Activated CD8-positive, alpha-beta memory T cell treated with anti-CD3 and anti-CD28 coated beads for 36 hours (primary cell): ENCODE results near the gene HECTD4. TPM values are rescaled to one million over a fixed set of nuclear protein-coding genes. Genes with fewer than 3 reads are reported as not detected.
"Not testable (repeated sequence)": the region's sequence is repeated elsewhere in the genome, so short reads cannot be mapped to it uniquely, and the experiment has no call there.

Experiments used
- CTCF ChIA-PET: fragments of 350-600 bp; sonication (Branson Sonifier 250); formaldehyde crosslinking; loops from one replicate; lab custom pipeline; 2021; ENCODE audit warnings: antibody characterized with exemption; lab: Charles Lee
- POLR2A ChIA-PET: fragments of 350-600 bp; sonication (Branson Sonifier 250); formaldehyde crosslinking; loops from one replicate; lab custom pipeline; 2021; ENCODE audit warnings: antibody characterized with exemption; lab: Charles Lee
- total RNA-seq, 2 experiments: library from RNA; stranded (reverse); gene quantifications; one replicate each; pipeline ENCODE4 v1.2.3, GENCODE V29; 2021

The HECTD4 gene
- total RNA-seq, 2 experiments from 2014 or later, result 23.4 to 29.0 TPM

DNA sequence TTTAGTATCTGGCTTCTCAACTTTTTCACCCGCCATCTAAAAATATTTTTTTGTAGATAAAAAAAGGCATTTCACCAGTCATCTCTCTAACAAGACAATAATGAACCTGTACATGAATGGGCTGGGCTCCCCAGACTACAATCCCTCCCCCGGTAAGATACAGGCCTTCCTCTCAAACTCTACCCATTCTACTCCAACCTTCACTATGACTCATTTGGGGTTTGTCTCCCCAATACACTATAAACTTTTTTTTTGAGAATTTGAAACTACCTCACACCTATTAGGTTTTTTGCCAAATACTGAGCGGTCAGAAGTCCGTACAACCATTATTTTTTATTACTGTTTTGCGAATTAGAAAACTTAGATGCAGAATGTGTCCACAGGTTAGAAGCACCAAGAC, 26.4 kb upstream of the HECTD4 start:
- CTCF ChIA-PET, result no interaction called here
- POLR2A ChIA-PET, result interaction anchor here (0.8 kb wide), 1 partner anchor 300 kb away, joined by 7 read pairs; no protein-coding TSS in a partner anchor

- POLR2A ChIA-PET, CTCF ChIA-PET: not testable (repeated sequence)
Measured at GRCh38 chr12:112407683-112408082, 25.5 kb upstream of the HECTD4 start.

DNA sequence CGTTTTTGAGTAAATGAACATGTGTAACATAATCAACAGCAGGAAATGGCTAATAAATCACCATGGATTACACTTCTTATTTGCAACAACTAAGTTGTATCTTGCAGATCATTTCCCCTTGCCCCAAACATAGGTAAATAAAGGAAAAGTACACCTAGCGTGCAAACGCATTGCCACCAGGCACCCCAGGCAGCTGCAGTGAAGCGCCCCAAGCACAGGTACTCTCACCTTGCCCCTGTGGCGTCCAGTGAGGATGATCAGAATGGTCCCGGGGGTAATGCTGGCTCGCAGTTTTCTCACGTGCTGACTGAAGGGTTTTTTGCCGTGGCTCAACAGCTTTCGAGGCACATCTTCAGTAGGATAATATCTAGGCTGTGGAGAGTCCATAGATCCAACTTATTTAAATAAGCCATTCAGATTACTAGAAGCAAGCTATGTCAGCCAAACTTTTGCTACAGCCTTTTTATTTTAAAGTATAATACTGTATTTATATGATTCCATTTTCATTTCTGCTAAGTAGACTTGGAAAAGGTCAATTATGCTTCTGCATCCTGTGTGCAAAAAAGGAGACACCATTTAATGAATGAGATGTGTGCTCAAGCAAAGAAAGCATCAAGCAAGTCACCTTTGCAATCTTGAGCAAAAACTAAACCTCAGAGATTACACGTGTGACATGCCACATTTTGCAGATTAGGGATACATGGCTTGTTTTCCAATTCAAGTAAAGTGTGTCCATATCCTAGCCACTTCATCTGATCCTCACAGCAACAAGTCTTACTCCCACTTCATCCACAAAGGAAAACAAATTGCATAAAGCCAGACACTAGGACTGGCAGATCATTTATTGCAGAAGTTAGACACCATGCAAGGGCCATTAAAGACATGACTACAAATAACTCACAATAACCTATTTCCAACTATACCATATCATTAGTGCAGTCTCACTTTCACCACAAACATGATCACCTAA, 24.6 kb upstream of the HECTD4 start:
- POLR2A ChIA-PET, result no interaction called here
- CTCF ChIA-PET, result no interaction called here

DNA sequence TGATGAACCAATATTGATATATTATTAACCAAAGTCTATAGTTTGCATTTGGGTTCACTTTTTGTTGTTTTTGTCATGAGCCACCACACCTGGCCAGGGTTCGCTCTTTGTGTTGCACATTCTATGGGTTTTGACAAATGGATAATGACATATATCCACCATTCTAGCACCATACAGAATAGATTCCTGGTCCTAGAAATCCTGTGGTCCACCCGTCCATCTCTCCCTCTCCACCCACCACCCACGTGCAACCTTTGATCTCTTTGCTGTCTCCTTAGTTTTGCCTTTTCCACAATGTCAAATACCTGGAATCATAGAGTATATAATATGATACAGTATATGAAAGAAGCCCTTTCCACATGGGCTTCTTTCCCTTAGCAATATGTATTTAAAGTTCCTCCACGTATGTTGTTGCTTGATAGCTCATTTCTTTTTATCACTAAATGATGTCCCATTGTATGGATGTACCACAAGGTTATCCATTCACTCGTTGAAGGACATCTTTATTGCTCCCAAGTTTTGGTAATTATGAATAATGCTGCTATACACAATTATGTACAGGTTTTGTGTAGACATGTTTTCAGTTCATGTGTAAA, 19.8 kb upstream of the HECTD4 start:
- POLR2A ChIA-PET, result interaction anchor here (0.7 kb wide), 1 partner anchor 10 kb away, joined by 4 read pairs; no protein-coding TSS in a partner anchor
- CTCF ChIA-PET, result interaction anchor here (0.9 kb wide), 1 partner anchor 14 kb away, joined by 3 read pairs; no protein-coding TSS in a partner anchor

- POLR2A ChIA-PET, result interaction anchor here (0.6 to 1.0 kb wide), 4 partner anchors 9 to 163 kb away, joined by 3 to 4 read pairs (median 3); no protein-coding TSS in a partner anchor
- CTCF ChIA-PET, result interaction anchor here (0.9 to 1.3 kb wide), 2 partner anchors 14 to 16 kb away, joined by 3 read pairs; no protein-coding TSS in a partner anchor
Measured at GRCh38 chr12:112401054-112401453, 18.8 kb upstream of the HECTD4 start.

DNA sequence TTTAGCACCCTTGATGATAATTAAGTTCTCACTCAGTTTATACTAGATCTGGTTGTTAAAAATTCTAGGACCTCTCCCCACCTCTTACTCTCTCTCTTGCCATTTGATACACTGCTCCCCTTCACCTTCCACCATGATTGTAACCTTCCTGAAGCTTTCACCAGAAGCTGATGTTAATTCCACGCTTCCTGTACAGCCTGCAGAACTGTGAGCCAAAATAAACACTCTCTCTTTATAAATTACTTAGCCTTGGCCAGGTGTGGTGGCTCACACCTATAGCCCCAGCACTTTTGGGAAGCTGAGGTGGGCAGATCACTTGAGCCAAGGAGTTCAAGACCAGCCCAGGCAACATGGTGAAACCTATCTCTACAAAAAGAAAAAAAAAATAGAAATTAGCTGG, 11.1 kb upstream of the HECTD4 start:
- CTCF ChIA-PET, result interaction anchor here (0.8 kb wide), 1 partner anchor 10 kb away, joined by 3 read pairs; no protein-coding TSS in a partner anchor
- POLR2A ChIA-PET, result no interaction called here

GRCh38 chr12:112389922-112390654, 7.9 kb upstream of the HECTD4 start:
- CTCF ChIA-PET, POLR2A ChIA-PET: not testable (repeated sequence)

GRCh38 chr12:112389228-112389627, 7.0 kb upstream of the HECTD4 start:
- ChIA-PET POLR2A (no interaction called here), CTCF (no interaction called here)

- POLR2A ChIA-PET, result interaction anchor here (0.6 kb wide), 1 partner anchor 142 kb away, joined by 3 read pairs; no protein-coding TSS in a partner anchor
Measured at GRCh38 chr12:112386726-112387125, 4.5 kb upstream of the HECTD4 start.

DNA sequence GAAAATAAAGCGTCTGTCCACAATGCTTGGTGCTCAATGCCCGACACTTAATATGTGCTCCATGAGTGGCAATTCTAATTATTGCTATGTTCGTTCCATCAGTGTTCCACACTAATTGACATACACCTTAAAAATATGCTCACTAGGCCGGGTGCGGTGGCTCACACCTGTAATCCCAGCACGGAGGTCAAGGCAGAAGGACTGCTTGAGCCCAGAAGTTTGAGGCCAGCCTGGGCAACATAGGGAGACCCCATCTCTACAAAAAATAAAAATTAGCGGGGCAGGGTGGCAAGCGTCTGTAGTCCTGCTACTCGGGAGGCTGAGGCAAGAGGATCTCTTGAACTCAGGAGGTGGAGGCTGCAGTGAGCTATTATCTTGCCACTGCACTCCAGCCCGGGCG, 635 bp upstream of the HECTD4 start:
- CTCF ChIA-PET, result no interaction called here

More at GRCh38 chr12:112386726-112387125, 4.5 kb upstream of the HECTD4 start:
- CTCF ChIA-PET, result interaction anchor here (0.6 to 2.7 kb wide), 13 partner anchors 12 to 347 kb away, joined by 3 to 20 read pairs (median 3); no protein-coding TSS in a partner anchor

DNA sequence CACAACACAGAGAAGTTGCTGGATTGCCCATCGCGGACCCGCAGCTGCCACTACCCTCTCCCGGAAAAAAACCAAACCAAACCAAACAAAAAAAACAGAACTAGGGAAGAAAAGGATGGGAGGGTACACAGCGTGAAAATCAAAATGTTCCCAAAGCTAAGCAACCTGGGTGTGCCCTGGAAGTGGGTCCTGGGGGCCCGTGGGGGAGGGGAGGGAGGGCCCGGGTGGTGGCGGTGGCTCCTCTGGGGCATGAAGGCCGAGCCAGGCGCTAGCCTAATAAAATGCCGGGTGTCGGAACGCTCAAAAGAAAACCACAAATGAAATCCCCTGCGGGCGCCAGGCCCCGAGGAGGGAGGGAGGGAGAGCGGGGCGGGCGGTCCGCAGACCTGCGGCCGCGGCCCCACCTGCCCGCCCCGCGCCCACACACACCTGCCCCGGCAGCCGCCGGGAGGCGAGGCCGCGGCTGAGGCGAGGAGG, 787 bp downstream of the HECTD4 start:
- CTCF ChIA-PET, result no interaction called here
- POLR2A ChIA-PET, result no interaction called here

More for the DNA sequence above, 635 bp upstream of the HECTD4 start:
- POLR2A ChIA-PET, result no interaction called here

- POLR2A ChIA-PET, result no interaction called here
- CTCF ChIA-PET, result no interaction called here
Measured at GRCh38 chr12:112380663-112381405, 1.4 kb downstream of the HECTD4 start.

- POLR2A ChIA-PET, result no interaction called here
- CTCF ChIA-PET, result interaction anchor here (0.6 to 0.7 kb wide), 2 partner anchors 11 to 12 kb away, joined by 3 to 4 read pairs; no protein-coding TSS in a partner anchor
Measured at GRCh38 chr12:112375105-112375504, 7.1 kb downstream of the HECTD4 start.

DNA sequence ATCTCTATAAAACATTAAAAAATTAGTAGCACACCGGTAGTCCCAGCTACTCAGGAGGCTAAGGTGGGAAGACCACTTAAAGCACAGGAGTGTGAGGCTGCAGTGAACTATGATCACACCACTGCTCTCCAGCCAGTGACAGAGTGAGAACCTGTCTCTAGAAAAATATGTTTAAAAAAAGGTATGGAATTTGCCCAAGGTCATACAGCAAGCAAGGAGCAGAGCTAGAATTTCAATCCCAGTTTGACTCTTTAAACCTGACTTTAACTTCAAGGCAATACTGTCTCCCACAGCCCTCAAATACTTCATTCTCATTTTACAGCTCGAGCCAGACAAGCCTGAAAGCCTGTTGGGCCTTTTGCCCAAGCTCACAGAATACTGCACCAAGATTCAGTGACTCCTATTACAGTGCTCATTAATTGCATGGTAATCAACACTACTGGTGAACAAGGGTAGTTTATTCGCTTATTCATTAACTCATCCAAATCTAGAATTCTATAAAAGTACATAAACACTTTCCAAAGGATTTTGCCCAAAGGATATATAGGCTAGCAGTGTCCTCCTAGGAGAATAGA, 8.0 kb downstream of the HECTD4 start:
- CTCF ChIA-PET, result no interaction called here
- POLR2A ChIA-PET, result no interaction called here

DNA sequence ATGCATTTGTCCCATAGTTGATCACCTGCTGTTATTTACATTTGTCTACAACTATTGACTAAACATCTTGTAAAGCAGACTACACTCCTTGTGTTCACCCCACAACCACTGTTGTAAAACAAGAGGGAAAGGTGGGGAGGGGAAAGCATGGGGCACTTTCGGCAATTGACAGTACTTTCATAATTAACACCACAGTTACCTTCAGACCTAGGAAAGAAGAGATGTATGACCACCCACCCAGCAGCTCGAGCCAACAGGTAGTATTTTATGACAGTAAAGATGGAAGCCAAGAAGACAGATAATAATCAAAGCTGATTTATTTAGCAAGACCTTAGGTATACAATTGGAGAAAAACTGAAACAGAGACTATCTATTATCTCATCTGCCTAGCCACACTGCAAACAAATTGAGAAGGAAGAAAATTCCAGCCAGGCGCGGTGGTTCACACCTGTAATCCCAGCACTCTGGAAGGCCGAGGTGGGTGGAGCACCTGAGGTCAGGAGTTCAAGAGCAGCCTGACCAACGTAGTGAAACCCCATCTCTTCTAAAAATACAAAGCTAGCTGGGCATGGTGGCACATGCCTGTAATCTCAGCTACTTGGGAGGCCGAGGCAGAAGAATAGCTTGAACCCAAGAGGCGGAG, 11.2 kb downstream of the HECTD4 start:
- POLR2A ChIA-PET, result no interaction called here
- CTCF ChIA-PET, result interaction anchor here (1.0 kb wide), 1 partner anchor 16 kb away, joined by 3 read pairs; no protein-coding TSS in a partner anchor

DNA sequence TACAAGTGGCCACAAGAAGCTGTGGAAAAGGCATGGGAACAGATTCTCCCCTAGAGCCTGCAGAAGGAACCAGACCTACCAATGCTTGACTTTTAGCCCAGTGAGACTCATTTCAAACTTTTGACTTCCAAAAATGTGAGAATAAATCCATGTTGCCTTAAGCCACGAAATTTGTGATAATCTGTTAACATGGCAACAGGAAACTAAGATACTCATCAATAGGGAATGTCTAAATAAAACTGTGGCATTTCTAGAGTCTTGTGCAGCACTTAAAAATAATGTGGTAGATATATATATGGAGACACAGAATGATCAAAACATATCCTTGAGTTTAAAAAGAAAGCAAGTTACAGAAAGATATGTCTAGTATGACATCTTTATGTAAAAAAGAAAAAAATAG, 12.0 kb downstream of the HECTD4 start:
- ChIA-PET POLR2A (no interaction called here), CTCF (no interaction called here)

DNA sequence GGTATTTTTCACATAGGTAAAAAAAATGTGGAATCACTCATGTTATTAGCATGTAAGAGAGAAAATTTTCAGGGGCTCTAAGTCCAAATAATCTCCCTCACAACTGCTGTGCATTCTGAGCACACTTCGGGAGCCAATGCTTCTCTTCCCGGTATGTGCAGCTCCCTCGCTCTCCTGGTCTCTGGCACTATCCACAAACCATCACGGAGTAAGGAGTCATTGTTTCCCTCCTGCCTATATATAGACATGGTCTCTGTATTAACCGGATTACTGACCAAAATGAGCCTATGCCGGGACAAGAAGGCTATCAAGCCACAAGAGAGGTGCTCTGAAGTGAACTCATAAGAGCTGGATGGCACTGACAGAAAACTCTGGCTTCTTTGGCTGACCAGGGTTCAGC, 13.4 kb downstream of the HECTD4 start:
- ChIA-PET CTCF (no interaction called here), POLR2A (no interaction called here)
